KOPT-K1 (cell line): ENCODE results near the gene AP5Z1.

Experiments used
- H3K27ac ChIP-seq: fragments of 200-600 bp; sonication (generic); 2 replicates; pipeline ENCODE4 v1.5.1; 2016; ENCODE audit warnings: antibody characterized with exemption, mild to moderate bottlenecking, low read depth, low read length; ENCODE audit not compliant: poor library complexity, severe bottlenecking
- H3K36me3 ChIP-seq: fragments of 200-600 bp; sonication (generic); 2 replicates; pipeline ENCODE4 v1.5.1; 2017; ENCODE audit warnings: antibody characterized with exemption, mild to moderate bottlenecking, low read length, moderate library complexity; ENCODE audit not compliant: insufficient read depth
- H3K9me3 ChIP-seq: fragments of 200-600 bp; sonication (generic); 2 replicates; pipeline ENCODE4 v1.5.1; 2017; ENCODE audit warnings: antibody characterized with exemption, low read length, mild to moderate bottlenecking; ENCODE audit not compliant: insufficient read depth, poor library complexity, severe bottlenecking

AP5Z1 gene

GRCh38 chr7:4768597-4769569, 6.5 kb upstream of the AP5Z1 start:
- Histone ChIP-seq H3K27ac (no peak overlapping the region), H3K36me3 (peaks cover 61% of the 10 kb centered on the region), H3K9me3 (no peaks in the 10 kb centered on the region)

GRCh38 chr7:4769761-4770160, 5.7 kb upstream of the AP5Z1 start:
- peaks cover 52% of the 10 kb centered on the region for H3K36me3 ChIP-seq
- no peak overlapping the region for H3K27ac ChIP-seq
- H3K9me3 ChIP-seq = no peaks in the 10 kb centered on the region

GRCh38 chr7:4770886-4771285, 4.5 kb upstream of the AP5Z1 start:
- Histone ChIP-seq H3K27ac (no peak overlapping the region), H3K36me3 (peaks cover 41% of the 10 kb centered on the region), H3K9me3 (no peaks in the 10 kb centered on the region)

GRCh38 chr7:4771737-4772136, 3.7 kb upstream of the AP5Z1 start:
- no peaks in the 10 kb centered on the region for H3K9me3 ChIP-seq
- no peak overlapping the region for H3K27ac ChIP-seq
- peaks cover 33% of the 10 kb centered on the region for H3K36me3 ChIP-seq

GRCh38 chr7:4772306-4772705, 3.1 kb upstream of the AP5Z1 start:
- no peaks in the 10 kb centered on the region for H3K9me3 ChIP-seq
- H3K27ac ChIP-seq = no peak overlapping the region
- H3K36me3 ChIP-seq = peaks cover 27% of the 10 kb centered on the region

- H3K36me3 ChIP-seq = peaks cover 25% of the 10 kb centered on the region
- no peak overlapping the region for H3K27ac ChIP-seq
- H3K9me3 ChIP-seq = no peaks in the 10 kb centered on the region
Measured at GRCh38 chr7:4774007-4774406, 1.4 kb upstream of the AP5Z1 start.

GRCh38 chr7:4774658-4775249, 669 bp upstream of the AP5Z1 start:
- Histone ChIP-seq H3K9me3 (no peaks in the 10 kb centered on the region), H3K36me3 (peaks cover 23% of the 10 kb centered on the region), H3K27ac (peak overlapping the region; percentile 83)

- Histone ChIP-seq H3K9me3 (no peaks in the 10 kb centered on the region), H3K27ac (peak overlapping the region; percentile 83), H3K36me3 (peaks cover 34% of the 10 kb centered on the region)
Measured at GRCh38 chr7:4775848-4776623, 613 bp downstream of the AP5Z1 start.

- Histone ChIP-seq H3K9me3 (no peaks in the 10 kb centered on the region), H3K27ac (no peak overlapping the region), H3K36me3 (peaks cover 50% of the 10 kb centered on the region)
Measured at GRCh38 chr7:4779118-4779517, 3.7 kb downstream of the AP5Z1 start.

GRCh38 chr7:4781366-4782069, 6.1 kb downstream of the AP5Z1 start:
- no peaks in the 10 kb centered on the region for H3K9me3 ChIP-seq
- peaks cover 74% of the 10 kb centered on the region for H3K36me3 ChIP-seq
- H3K27ac ChIP-seq = no peak overlapping the region

GRCh38 chr7:4782333-4783291, 7.2 kb downstream of the AP5Z1 start:
- Histone ChIP-seq H3K27ac (no peak overlapping the region), H3K36me3 (peaks cover 85% of the 10 kb centered on the region), H3K9me3 (no peaks in the 10 kb centered on the region)

- peaks cover 87% of the 10 kb centered on the region for H3K36me3 ChIP-seq
- no peaks in the 10 kb centered on the region for H3K9me3 ChIP-seq
- no peak overlapping the region for H3K27ac ChIP-seq
Measured at GRCh38 chr7:4783292-4783652, 7.8 kb downstream of the AP5Z1 start.

GRCh38 chr7:4783762-4784351, 8.4 kb downstream of the AP5Z1 start:
- Histone ChIP-seq H3K27ac (no peak overlapping the region), H3K9me3 (no peaks in the 10 kb centered on the region), H3K36me3 (peaks cover 91% of the 10 kb centered on the region)
